Naive thymus-derived CD8-positive, alpha-beta T cell (primary cell): Measurements from ENCODE around the gene CD27. TPM values are rescaled to one million over a fixed set of nuclear protein-coding genes. Genes with fewer than 3 reads are reported as not detected.
A peak's percentile ranks its signal among the peaks of the same experiment; 100 is the strongest.

Experiments
- ATAC-seq, 2 donors: fragments of 150-1000 bp; cut with Tn5 transposase in 1 of 2; sonication (Bioruptor Pico), chemical (Tn5 transposase) in 1 of 2; 1 replicate in 1 of 2; 2 replicates in 1 of 2; pipeline ENCODE4 v1.10.0; 2021; ENCODE audit warnings: mild to moderate bottlenecking in 2 of 2, moderate library complexity in 2 of 2
- POLR2A ChIA-PET: fragments of 350-600 bp; sonication (Branson Sonifier 250); formaldehyde crosslinking; loops from one replicate; lab custom pipeline; 2021; ENCODE audit warnings: antibody characterized with exemption; lab: Charles Lee
- DNase-seq, 10 donors: peaks; one replicate each; pipeline versions ENCODE4 v3.0.0 to v3.0.0-alpha.2; 2020 to 2022
- H3K27ac Mint-ChIP-seq, 10 donors: one replicate each; pipeline ENCODE4 v1.8.0; 2020 to 2022; ENCODE audit warnings: mild to moderate bottlenecking in 10 of 10, mixed read lengths in 10 of 10, moderate library complexity in 4 of 10, inconsistent platforms in 1 of 10
- H3K27me3 Mint-ChIP-seq, 5 donors: one replicate each; pipeline ENCODE4 v1.8.0; 2021 to 2022; ENCODE audit warnings: mixed read lengths in 5 of 5
- H3K36me3 Mint-ChIP-seq, 3 donors: one replicate each; pipeline ENCODE4 v1.8.0; 2020 to 2022; ENCODE audit warnings: mixed read lengths in 3 of 3, mild to moderate bottlenecking in 2 of 3, inconsistent platforms in 1 of 3
- H3K4me1 Mint-ChIP-seq, 4 donors: one replicate each; pipeline ENCODE4 v1.8.0; 2021 to 2022; ENCODE audit warnings: mixed read lengths in 4 of 4
- H3K4me3 Mint-ChIP-seq, 10 donors: one replicate each; pipeline ENCODE4 v1.8.0; 2020 to 2022; ENCODE audit warnings: mild to moderate bottlenecking in 10 of 10, mixed read lengths in 10 of 10, moderate library complexity in 6 of 10, inconsistent platforms in 1 of 10
- H3K9me3 Mint-ChIP-seq, 9 donors: one replicate each; pipeline ENCODE4 v1.8.0; 2020 to 2022; ENCODE audit warnings: mixed read lengths in 9 of 9, mild to moderate bottlenecking in 3 of 9, inconsistent platforms in 1 of 9, moderate library complexity in 1 of 9
- polyA plus RNA-seq, 3 donors: library from polyadenylated mRNA; unstranded; fragments of 300-500 nt; fragmentation: Illumina TruSeq; gene quantifications; one replicate each; pipeline ENCODE4 v1.2.3, GENCODE V29; 2021
- total RNA-seq, 8 experiments: library from RNA in 2 of 8; stranded (reverse) in 2 of 8; gene quantifications; one replicate each; pipeline ENCODE4 v1.2.3 and lab custom pipeline; 2021 to 2026

CD27 gene
- total and polyA plus RNA-seq, 5 experiments from 2014 or later = 149 to 632 (median 391) TPM

DNA sequence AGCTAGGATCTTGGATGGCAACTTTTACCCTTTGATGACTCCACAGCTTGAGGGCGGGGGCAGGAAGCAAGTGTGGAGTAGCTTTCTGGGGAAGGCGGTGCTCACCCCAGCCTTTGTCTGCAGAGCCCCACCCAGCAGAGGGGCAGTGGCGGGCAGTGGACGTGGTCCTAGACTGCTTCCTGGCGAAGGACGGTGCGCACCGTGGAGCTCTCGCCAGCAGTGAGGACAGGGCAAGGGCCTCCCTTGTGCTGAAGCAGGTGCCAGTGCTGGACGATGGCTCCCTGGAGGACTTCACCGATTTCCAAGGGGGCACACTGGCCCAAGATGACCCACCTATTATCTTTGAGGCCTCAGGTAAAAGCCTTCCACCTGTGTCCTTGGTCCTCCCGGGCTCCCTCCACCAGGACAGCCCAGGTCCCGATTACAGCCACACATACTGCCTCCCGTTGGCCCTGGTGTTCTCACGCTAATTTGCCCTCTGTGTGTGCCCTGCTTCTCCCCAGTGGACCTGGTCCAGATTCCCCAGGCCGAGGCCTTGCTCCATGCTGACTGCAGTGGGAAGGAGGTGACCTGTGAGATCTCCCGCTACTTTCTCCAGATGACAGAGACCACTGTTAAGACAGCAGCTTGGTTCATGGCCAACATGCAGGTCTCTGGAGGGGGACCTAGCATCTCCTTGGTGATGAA lies 8.3 kb downstream of the CD27 start:
- peak in 1 of 10 donors; percentile 25 for DNase-seq
- H3K4me1 Mint-ChIP-seq = peaks cover 43 to 81% (median 73%) of the 10 kb centered on the region in 4 donors
- H3K36me3 Mint-ChIP-seq = peaks cover 6 to 84% (median 36%) of the 10 kb centered on the region in 3 donors
- no peaks in the 10 kb centered on the region for H3K9me3 Mint-ChIP-seq
- peak overlapping the region; percentile 95 to 100 (median 100) for H3K27ac Mint-ChIP-seq
- no peak for ATAC-seq
- POLR2A ChIA-PET = interaction anchor here (0.8 to 25.3 kb wide), 8 partner anchors 1 to 117 kb away, joined by 3 to 1074 read pairs (median 46); partner anchors contain the start of genes CD27, MRPL51, TAPBPL and VAMP1
- H3K4me3 Mint-ChIP-seq = peak overlapping the region; percentile 95 to 100 (median 98)
- H3K27me3 Mint-ChIP-seq = no peaks in the 10 kb centered on the region

DNA sequence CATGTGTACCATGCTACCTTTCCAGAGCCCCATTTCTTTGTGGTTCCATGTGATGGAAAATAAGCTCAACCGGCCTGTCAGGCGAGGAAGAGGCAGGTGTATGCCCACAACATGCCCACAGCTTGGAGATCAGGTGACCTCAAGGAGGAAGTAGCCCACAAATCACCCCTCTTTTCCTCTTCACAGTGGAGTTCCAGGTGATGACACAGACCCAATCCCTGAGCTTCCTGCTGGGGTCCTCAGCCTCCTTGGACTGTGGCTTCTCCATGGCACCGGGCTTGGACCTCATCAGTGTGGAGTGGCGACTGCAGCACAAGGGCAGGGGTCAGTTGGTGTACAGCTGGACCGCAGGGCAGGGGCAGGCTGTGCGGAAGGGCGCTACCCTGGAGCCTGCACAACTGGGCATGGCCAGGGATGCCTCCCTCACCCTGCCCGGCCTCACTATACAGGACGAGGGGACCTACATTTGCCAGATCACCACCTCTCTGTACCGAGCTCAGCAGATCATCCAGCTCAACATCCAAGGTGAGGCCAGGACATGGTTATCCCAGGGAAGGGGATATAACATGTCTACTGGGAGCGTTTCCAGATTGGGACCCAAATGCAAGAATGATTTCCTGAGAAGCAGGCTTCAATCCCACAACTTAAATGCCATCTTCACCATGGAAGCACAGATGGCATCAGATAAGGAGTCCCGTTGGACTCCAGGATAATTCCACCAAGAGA lies 12.6 kb downstream of the CD27 start:
- no peaks in the 10 kb centered on the region for H3K27me3 Mint-ChIP-seq
- POLR2A ChIA-PET = interaction anchor here (0.9 to 25.3 kb wide), 7 partner anchors 8 to 131 kb away, joined by 3 to 1074 read pairs (median 5); partner anchors contain the start of genes CD27, TAPBPL and VAMP1
- H3K4me1 Mint-ChIP-seq = peaks cover 47 to 90% (median 81%) of the 10 kb centered on the region in 4 donors
- DNase-seq (no peak), ATAC-seq (no peak)
- peak overlapping the region in 6 of 10 donors; percentile 22 to 42 (median 35) for H3K4me3 Mint-ChIP-seq
- peaks cover 18 to 89% (median 45%) of the 10 kb centered on the region in 3 donors for H3K36me3 Mint-ChIP-seq
- H3K9me3 Mint-ChIP-seq = no peaks in the 10 kb centered on the region
- H3K27ac Mint-ChIP-seq = peak overlapping the region; percentile 83 to 95 (median 86)

DNA sequence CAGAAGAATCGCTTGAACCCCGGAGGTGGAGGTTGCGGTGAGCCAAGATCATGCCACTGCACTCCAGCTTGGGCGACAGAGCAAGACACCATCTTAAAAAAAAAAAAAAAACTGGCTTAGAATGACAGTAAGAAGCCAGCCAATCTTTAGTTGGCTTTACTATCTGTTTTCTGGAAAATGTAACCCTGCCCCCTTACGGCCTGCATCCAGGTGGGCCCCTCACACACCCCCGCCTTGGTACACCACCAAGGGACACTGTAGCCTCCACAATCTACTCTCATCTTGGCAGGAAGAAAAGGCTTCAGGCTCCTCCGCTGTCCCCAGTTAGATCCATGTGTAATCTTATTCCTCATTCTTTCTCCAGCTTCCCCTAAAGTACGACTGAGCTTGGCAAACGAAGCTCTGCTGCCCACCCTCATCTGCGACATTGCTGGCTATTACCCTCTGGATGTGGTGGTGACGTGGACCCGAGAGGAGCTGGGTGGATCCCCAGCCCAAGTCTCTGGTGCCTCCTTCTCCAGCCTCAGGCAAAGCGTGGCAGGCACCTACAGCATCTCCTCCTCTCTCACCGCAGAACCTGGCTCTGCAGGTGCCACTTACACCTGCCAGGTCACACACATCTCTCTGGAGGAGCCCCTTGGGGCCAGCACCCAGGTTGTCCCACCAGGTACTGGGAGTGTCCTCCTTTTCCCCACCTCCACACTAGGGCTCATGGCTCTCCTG lies 13.7 kb downstream of the CD27 start:
- Mint-ChIP-seq H3K36me3 (peaks cover 18 to 92% (median 47%) of the 10 kb centered on the region in 3 donors), H3K27me3 (no peaks in the 10 kb centered on the region), H3K4me3 (peak overlapping the region in 9 of 10 donors; percentile 3 to 63 (median 42)), H3K9me3 (no peaks in the 10 kb centered on the region), H3K4me1 (peaks cover 52 to 92% (median 81%) of the 10 kb centered on the region in 4 donors), H3K27ac (peak overlapping the region; percentile 85 to 96 (median 94))
- no peak for ATAC-seq
- POLR2A ChIA-PET = interaction anchor here (0.7 to 25.3 kb wide), 7 partner anchors 12 to 114 kb away, joined by 3 to 1074 read pairs (median 4); partner anchors contain the start of genes CD27, MRPL51, TAPBPL and VAMP1
- no peak for DNase-seq

DNA sequence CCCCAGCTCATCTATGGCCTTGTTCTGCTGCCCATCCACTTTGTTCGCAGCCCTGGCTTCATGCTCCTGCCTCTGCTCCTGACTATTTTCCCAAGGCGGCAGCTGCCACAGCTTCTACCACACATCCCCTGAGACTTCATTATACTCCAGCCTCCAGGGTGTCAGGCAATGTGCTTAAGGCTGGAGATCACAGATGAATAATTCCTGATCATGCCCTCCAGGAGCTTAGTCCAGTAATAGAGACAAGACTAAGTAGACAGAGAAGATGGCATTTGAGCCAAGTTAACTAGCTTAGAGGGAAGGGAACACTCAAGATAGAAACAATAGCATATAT lies 14.2 kb downstream of the CD27 start:
- Mint-ChIP-seq H3K4me1 (peaks cover 54 to 92% (median 82%) of the 10 kb centered on the region in 4 donors), H3K4me3 (peak overlapping the region; percentile 13 to 63 (median 42)), H3K36me3 (peaks cover 18 to 91% (median 48%) of the 10 kb centered on the region in 3 donors), H3K27me3 (no peaks in the 10 kb centered on the region), H3K27ac (peak overlapping the region; percentile 85 to 96 (median 94)), H3K9me3 (no peaks in the 10 kb centered on the region)
- no peak for DNase-seq
- no peak for ATAC-seq
- POLR2A ChIA-PET = interaction anchor here (0.7 to 25.3 kb wide), 7 partner anchors 12 to 172 kb away, joined by 3 to 1074 read pairs (median 4); partner anchors contain the start of genes CD27, MRPL51, TAPBPL and VAMP1

DNA sequence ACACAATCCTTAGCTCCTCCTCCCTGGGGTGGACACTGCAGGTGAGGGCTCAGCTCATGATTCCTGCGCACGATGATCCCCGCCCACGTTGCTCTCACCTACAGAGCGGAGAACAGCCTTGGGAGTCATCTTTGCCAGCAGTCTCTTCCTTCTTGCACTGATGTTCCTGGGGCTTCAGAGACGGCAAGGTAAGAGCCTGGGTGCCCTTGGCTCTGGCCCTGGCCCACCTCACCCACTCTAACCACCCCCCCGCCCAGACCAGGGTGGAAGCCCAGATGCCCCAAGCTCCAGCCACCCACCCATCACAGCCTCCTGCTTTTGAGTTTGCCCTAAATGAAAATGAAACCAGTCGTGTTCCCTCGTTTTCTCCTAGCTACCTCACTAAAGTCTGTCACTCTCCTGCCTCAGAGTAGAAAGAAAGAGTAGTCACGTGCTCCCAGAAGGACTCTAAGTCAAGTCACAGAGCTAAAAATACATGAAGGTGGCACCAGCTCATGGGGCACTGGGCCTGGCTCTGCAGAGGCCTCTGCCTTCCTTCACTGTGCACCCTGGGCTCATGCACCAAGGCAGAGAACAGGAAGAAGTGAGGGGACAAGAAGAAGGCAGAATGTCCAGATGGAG lies 16.1 kb downstream of the CD27 start:
- H3K27me3 Mint-ChIP-seq = no peaks in the 10 kb centered on the region
- H3K36me3 Mint-ChIP-seq = peaks cover 15 to 87% (median 51%) of the 10 kb centered on the region in 3 donors
- DNase-seq = peak in 5 of 10 donors; percentile 12 to 57 (median 51)
- peak; percentile 3 to 24 for ATAC-seq
- POLR2A ChIA-PET = interaction anchor here (0.9 to 25.3 kb wide), 10 partner anchors 10 to 392 kb away, joined by 3 to 1074 read pairs (median 40); partner anchors contain the start of genes CD27, GAPDH, MRPL51 and TAPBPL
- H3K27ac Mint-ChIP-seq = peak overlapping the region; percentile 94 to 100 (median 98)
- peak overlapping the region; percentile 67 to 89 (median 81) for H3K4me3 Mint-ChIP-seq
- no peaks in the 10 kb centered on the region for H3K9me3 Mint-ChIP-seq
- peaks cover 62 to 94% (median 86%) of the 10 kb centered on the region in 4 donors for H3K4me1 Mint-ChIP-seq

DNA sequence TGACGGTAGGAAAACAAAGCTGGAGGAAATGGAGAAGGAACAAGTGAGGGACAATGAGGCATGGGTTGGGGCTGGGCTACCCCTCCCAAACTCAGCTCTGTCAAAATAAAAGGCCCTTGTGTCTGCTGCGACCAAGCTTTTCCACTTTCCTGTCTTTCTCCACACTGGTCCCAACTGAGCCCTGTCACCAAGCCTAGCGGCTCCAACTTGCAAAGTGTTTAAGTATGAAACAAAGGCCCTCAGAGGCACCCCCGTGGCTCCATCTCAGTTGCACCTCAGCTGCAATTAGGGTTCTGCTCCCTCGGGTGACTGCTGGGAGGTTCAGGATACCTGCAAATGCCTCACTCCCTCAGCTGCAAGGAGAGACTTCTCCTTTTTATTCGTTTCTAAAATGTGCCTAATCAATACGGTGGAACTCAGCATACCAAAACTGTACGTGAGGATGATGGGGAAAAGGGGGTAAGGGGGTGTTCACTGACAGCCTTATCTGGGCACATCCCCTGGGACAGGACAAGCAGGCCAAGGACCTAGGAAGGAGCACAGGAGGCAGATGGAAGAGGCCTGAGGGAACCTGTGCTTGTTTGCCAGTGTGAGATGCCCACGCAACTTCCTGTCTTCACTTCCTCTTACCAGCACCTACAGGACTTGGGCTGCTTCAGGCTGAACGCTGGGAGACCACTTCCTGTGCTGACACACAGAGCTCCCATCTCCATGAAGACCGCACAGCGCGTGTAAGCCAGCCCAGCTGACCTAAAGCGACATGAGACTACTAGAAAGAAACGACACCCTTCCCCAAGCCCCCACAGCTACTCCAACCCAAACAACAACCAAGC lies 16.9 kb downstream of the CD27 start:
- H3K27ac Mint-ChIP-seq = peak overlapping the region; percentile 94 to 100 (median 98)
- POLR2A ChIA-PET = interaction anchor here (0.7 to 25.3 kb wide), 13 partner anchors 9 to 391 kb away, joined by 3 to 1074 read pairs (median 10); partner anchors contain the start of genes CD27, GAPDH, MRPL51 and TAPBPL
- DNase-seq (peak; percentile 59 to 93 (median 83)), ATAC-seq (peak; percentile 79 to 93)
- peak overlapping the region; percentile 67 to 89 (median 81) for H3K4me3 Mint-ChIP-seq
- H3K9me3 Mint-ChIP-seq = no peaks in the 10 kb centered on the region
- H3K36me3 Mint-ChIP-seq = peaks cover 15 to 87% (median 49%) of the 10 kb centered on the region in 3 donors
- H3K4me1 Mint-ChIP-seq = peaks cover 63 to 94% (median 91%) of the 10 kb centered on the region in 4 donors
- H3K27me3 Mint-ChIP-seq = no peaks in the 10 kb centered on the region

DNA sequence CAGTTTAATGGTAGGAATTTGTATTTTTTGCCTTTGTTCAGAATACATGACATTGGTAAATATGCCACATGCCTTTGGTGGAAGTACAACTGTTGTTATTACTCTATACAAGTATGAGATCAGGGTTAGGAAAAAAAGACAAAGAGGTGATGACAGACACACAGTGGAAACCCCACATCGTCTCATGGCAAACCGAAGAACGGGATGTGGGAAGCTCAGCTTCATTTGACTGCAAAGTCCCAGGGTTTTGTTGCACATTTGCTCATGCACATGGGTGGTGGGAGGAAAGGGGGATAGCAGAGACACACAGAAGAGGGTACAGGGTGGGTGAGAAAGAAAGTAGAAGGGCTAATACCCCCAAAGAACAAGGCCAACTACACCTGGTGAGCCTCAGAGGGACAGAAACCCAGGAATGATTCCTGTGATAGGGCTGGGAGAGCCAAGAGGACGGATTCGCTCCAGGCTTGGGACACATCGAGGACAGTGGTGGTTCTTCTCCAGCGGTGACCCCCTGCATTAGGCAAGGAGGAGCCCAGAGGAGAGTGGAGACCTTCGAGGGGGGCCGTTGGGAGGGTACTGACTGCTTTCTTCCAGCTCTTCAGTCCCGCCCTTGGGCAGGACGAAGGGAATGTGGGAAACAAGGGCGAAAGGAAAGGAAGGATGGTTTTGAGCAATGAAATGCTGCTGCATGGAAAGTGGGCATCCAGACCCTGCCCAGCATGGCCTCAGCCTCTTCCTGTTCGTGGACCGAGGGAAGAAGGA lies 17.7 kb downstream of the CD27 start:
- peaks cover 15 to 87% (median 43%) of the 10 kb centered on the region in 3 donors for H3K36me3 Mint-ChIP-seq
- H3K4me1 Mint-ChIP-seq = peaks cover 62 to 94% (median 91%) of the 10 kb centered on the region in 4 donors
- ATAC-seq (peak in 1 of 2 donors; percentile 58), DNase-seq (peak in 3 of 10 donors; percentile 44 to 51 (median 45))
- H3K27me3 Mint-ChIP-seq = no peaks in the 10 kb centered on the region
- POLR2A ChIA-PET = interaction anchor here (0.7 to 25.3 kb wide), 11 partner anchors 8 to 390 kb away, joined by 3 to 1074 read pairs (median 23); partner anchors contain the start of genes CD27, GAPDH, MRPL51 and TAPBPL
- no peaks in the 10 kb centered on the region for H3K9me3 Mint-ChIP-seq
- peak overlapping the region; percentile 94 to 100 (median 98) for H3K27ac Mint-ChIP-seq
- H3K4me3 Mint-ChIP-seq = peak overlapping the region; percentile 67 to 89 (median 83)

DNA sequence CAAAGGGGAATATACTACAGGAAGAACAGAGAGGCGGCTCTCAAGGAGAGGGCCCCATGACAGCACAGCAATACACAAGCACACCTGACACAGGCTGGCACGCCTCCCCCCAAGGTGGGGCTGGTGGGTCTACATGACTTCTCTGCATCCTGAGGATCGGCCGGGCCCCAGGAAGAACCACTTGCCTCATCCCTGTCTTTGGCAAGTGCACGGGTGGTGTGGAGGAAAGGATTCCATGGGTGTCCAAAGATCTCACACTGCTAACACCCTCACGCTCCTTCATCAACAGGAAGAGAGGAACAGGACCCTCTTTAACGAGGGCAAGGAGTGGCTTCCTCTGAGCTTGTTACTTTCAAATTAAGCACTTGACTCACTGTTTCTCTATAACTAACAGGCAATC lies 18.5 kb downstream of the CD27 start:
- Mint-ChIP-seq H3K27ac (peak overlapping the region; percentile 94 to 100 (median 98)), H3K4me1 (peaks cover 66 to 97% (median 93%) of the 10 kb centered on the region in 4 donors), H3K36me3 (peaks cover 15 to 83% (median 42%) of the 10 kb centered on the region in 3 donors), H3K4me3 (peak overlapping the region; percentile 67 to 89 (median 83)), H3K9me3 (no peaks in the 10 kb centered on the region), H3K27me3 (no peaks in the 10 kb centered on the region)
- POLR2A ChIA-PET = interaction anchor here (0.7 to 25.3 kb wide), 12 partner anchors 8 to 226 kb away, joined by 3 to 1074 read pairs (median 18); partner anchors contain the start of genes CD27, GAPDH, MRPL51 and NCAPD2
- DNase-seq (peak in 5 of 10 donors; percentile 19 to 50 (median 25)), ATAC-seq (peak in 1 of 2 donors; percentile 35)

DNA sequence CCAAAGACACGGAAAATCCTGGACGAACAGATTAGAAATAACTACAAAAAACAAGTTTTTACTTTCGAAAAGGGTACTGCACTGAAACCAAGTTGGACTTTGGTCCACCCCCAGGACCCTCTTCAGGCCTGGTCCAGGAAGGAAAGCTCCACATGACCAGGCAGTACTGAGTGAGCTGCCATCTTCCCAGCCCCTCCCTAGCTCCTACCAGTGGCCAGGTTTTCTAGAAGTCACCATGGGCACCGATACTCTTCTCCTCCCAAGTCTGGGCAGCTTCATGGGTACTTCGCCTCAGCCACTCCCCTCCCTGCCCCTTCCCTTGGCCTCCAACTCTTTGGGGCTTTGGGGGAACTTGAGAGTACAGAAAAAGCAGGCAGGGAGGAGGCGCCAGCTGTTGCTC lies 19.1 kb downstream of the CD27 start:
- Mint-ChIP-seq H3K9me3 (no peaks in the 10 kb centered on the region), H3K27me3 (no peaks in the 10 kb centered on the region), H3K27ac (peak overlapping the region; percentile 94 to 100 (median 98)), H3K4me3 (peak overlapping the region; percentile 67 to 89 (median 83)), H3K4me1 (peaks cover 63 to 97% (median 93%) of the 10 kb centered on the region in 4 donors), H3K36me3 (peaks cover 9 to 80% (median 36%) of the 10 kb centered on the region in 3 donors)
- ATAC-seq = no peak
- no peak for DNase-seq
- POLR2A ChIA-PET = interaction anchor here (0.7 to 25.3 kb wide), 11 partner anchors 20 to 225 kb away, joined by 3 to 1074 read pairs (median 12); partner anchors contain the start of genes CD27, GAPDH, MRPL51 and NCAPD2
